H1 (cell line): ENCODE measurements around the gene CRBN. TPM values are rescaled to one million over a fixed set of nuclear protein-coding genes. Genes with fewer than 3 reads are reported as not detected.

ENCODE experiments used
- CTCF ChIA-PET: fragments of 300-600 bp; sonication (Branson Sonifier 250); formaldehyde crosslinking; loops from one replicate; lab custom pipeline; 2021; ENCODE audit not compliant: partially characterized antibody; lab: Charles Lee
- POLR2A ChIA-PET: fragments of 300-600 bp; sonication (Branson Sonifier 250); formaldehyde crosslinking; loops from one replicate; lab custom pipeline; 2021; ENCODE audit warnings: inconsistent platforms; ENCODE audit not compliant: partially characterized antibody; lab: Charles Lee
- DNase-seq, 2 experiments: peaks; one replicate each; pipeline versions ENCODE4 v3.0.0 to v3.0.0-alpha.2; 2010 to 2022; ENCODE audit warnings: low spot score in 2 of 2, low read depth in 1 of 2, mixed read lengths in 1 of 2
- FAIRE-seq: peaks from 2 replicates; lab custom pipeline; 2011; peaks lifted over from hg19 to GRCh38; lab: Jason Lieb, UNC
- H2AFZ ChIP-seq: 2 replicates; pipeline ENCODE4 v1.8.1; 2012; ENCODE audit warnings: low read length, inconsistent platforms
- H2AK5ac ChIP-seq: 2 replicates; pipeline ENCODE4 v1.6.1; 2013; ENCODE audit warnings: low read depth, low read length
- H2BK120ac ChIP-seq: replicated peaks from 2 replicates; pipeline ENCODE3; 2013; ENCODE audit warnings: low read depth, low read length, inconsistent platforms
- H2BK12ac ChIP-seq: 2 replicates; pipeline ENCODE4 v1.6.1; 2013; ENCODE audit warnings: low read depth, low read length
- H2BK15ac ChIP-seq: 2 replicates; pipeline ENCODE4 v1.6.1; 2013; ENCODE audit warnings: low read length
- H2BK20ac ChIP-seq: 2 replicates; pipeline ENCODE4 v1.6.1; 2013; ENCODE audit warnings: low read length
- H2BK5ac ChIP-seq: 2 replicates; pipeline ENCODE4 v1.6.1; 2013; ENCODE audit warnings: low read depth, low read length
- H3K14ac ChIP-seq: 2 replicates; pipeline ENCODE4 v1.6.1; 2013; ENCODE audit warnings: inconsistent platforms; ENCODE audit not compliant: insufficient read length
- H3K18ac ChIP-seq: 2 replicates; pipeline ENCODE4 v1.6.1; 2013; ENCODE audit warnings: low read length; ENCODE audit errors: extremely low read depth
- H3K23ac ChIP-seq: 2 replicates; pipeline ENCODE4 v1.6.1; 2013; ENCODE audit warnings: inconsistent platforms; ENCODE audit not compliant: insufficient read length
- H3K23me2 ChIP-seq: 2 replicates; pipeline ENCODE4 v1.6.1; 2013; ENCODE audit warnings: low read depth, low read length
- H3K27ac ChIP-seq: 2 replicates; pipeline ENCODE4 v1.6.1; 2011; ENCODE audit warnings: low read depth, low read length, inconsistent platforms
- H3K27me3 ChIP-seq, 4 experiments: replicated peaks in 1 of 4; 1 replicate in 1 of 4; 2 replicates in 3 of 4; pipeline versions ENCODE4 v1.6.1 to v1.8.1; 2011 to 2013; ENCODE audit warnings: low read length in 3 of 4, mild to moderate bottlenecking in 3 of 4, inconsistent platforms in 2 of 4, mixed read lengths in 2 of 4, moderate library complexity in 1 of 4; ENCODE audit not compliant: control insufficient read depth in 3 of 4, insufficient read depth in 3 of 4; ENCODE audit errors: extremely low read depth in 1 of 4
- H3K36me3 ChIP-seq, 4 experiments: 2 replicates each; pipeline versions ENCODE4 v1.6.1 to v1.8.1; 2011 to 2013; ENCODE audit warnings: mild to moderate bottlenecking in 4 of 4, low read length in 3 of 4, moderate library complexity in 2 of 4, control low read depth in 1 of 4, inconsistent platforms in 1 of 4; ENCODE audit not compliant: insufficient read depth in 4 of 4, control insufficient read depth in 2 of 4
- H3K4ac ChIP-seq: replicated peaks from 2 replicates; pipeline ENCODE3; 2013; ENCODE audit warnings: low read length, low read depth, mixed read lengths, inconsistent platforms; ENCODE audit not compliant: insufficient read length
- H3K4me1 ChIP-seq, 4 experiments: replicated peaks in 1 of 4; 1 replicate in 1 of 4; 2 replicates in 3 of 4; pipeline versions ENCODE4 v1.6.1 to v1.8.1; 2011 to 2013; ENCODE audit warnings: low read length in 3 of 4, inconsistent platforms in 2 of 4, mixed read lengths in 1 of 4; ENCODE audit not compliant: insufficient read depth in 4 of 4, control insufficient read depth in 3 of 4
- H3K4me2 ChIP-seq, 2 experiments: 2 replicates each; pipeline versions ENCODE4 v1.6.1 to v1.8.1; 2011 to 2013; ENCODE audit warnings: low read depth in 2 of 2, low read length in 2 of 2, control low read depth in 1 of 2, inconsistent platforms in 1 of 2, mild to moderate bottlenecking in 1 of 2; ENCODE audit not compliant: insufficient read depth in 1 of 2
- H3K4me3 ChIP-seq, 4 experiments: fragments of 200-600, 300-600 bp in 1 of 4; sonication (generic), shearing (Covaris generic), sonication (Bioruptor Twin) in 1 of 4; 2 replicates each; pipeline versions ENCODE4 v1.5.1 to v1.8.1; 2011 to 2016; ENCODE audit warnings: low read length in 4 of 4, low read depth in 3 of 4, control low read depth in 2 of 4, inconsistent platforms in 2 of 4, mild to moderate bottlenecking in 2 of 4, mixed read lengths in 1 of 4, moderate library complexity in 1 of 4; ENCODE audit not compliant: insufficient read depth in 2 of 4; ENCODE audit errors: extremely low read depth in 1 of 4
- H3K56ac ChIP-seq: replicated peaks from 2 replicates; pipeline ENCODE3; 2013; ENCODE audit warnings: low read depth, mild to moderate bottlenecking, mixed read lengths, low read length, inconsistent platforms; ENCODE audit not compliant: insufficient read length
- H3K79me1 ChIP-seq: 2 replicates; pipeline ENCODE4 v1.6.1; 2013; ENCODE audit warnings: low read depth, low read length, control low read depth
- H3K79me2 ChIP-seq, 2 experiments: 2 replicates each; pipeline versions ENCODE4 v1.6.1 to v1.8.1; 2012 to 2013; ENCODE audit warnings: low read length in 2 of 2, mild to moderate bottlenecking in 2 of 2, inconsistent platforms in 1 of 2; ENCODE audit not compliant: insufficient read depth in 2 of 2, control insufficient read depth in 1 of 2
- H3K9ac ChIP-seq, 4 experiments: replicated peaks in 1 of 4; 1 replicate in 1 of 4; 2 replicates in 3 of 4; pipeline versions ENCODE4 v1.6.1 to v1.8.1; 2011 to 2013; ENCODE audit warnings: low read depth in 3 of 4, low read length in 3 of 4, control low read depth in 2 of 4, mild to moderate bottlenecking in 2 of 4, moderate library complexity in 2 of 4, inconsistent platforms in 1 of 4; ENCODE audit errors: extremely low read depth in 1 of 4
- H3K9me3 ChIP-seq, 2 experiments: 2 replicates each; pipeline versions ENCODE4 v1.6.1 to v1.8.1; 2012 to 2013; ENCODE audit warnings: mild to moderate bottlenecking in 2 of 2, moderate library complexity in 2 of 2, control low read depth in 1 of 2, inconsistent platforms in 1 of 2, low read depth in 1 of 2, low read length in 1 of 2, mixed read lengths in 1 of 2; ENCODE audit not compliant: insufficient read depth in 2 of 2
- H4K20me1 ChIP-seq, 2 experiments: replicated peaks in 1 of 2; 2 replicates each; pipeline versions ENCODE3 to v1.8.1; 2011 to 2013; ENCODE audit warnings: inconsistent platforms in 2 of 2, low read length in 2 of 2, mild to moderate bottlenecking in 1 of 2; ENCODE audit not compliant: insufficient read depth in 2 of 2, control insufficient read depth in 1 of 2
- H4K5ac ChIP-seq: 2 replicates; pipeline ENCODE4 v1.6.1; 2013; ENCODE audit warnings: low read length, low read depth, mixed read lengths, inconsistent platforms; ENCODE audit not compliant: insufficient read length
- H4K8ac ChIP-seq: 2 replicates; pipeline ENCODE4 v1.8.0; 2013; ENCODE audit warnings: mild to moderate bottlenecking, moderate library complexity, low read length, inconsistent platforms; ENCODE audit not compliant: insufficient read depth; ENCODE audit errors: extremely low read depth
- H4K91ac ChIP-seq: replicated peaks from 2 replicates; pipeline ENCODE3; 2013; ENCODE audit warnings: low read length, mixed read lengths, inconsistent platforms; ENCODE audit not compliant: insufficient read length
- CHD1 ChIP-seq: IDR thresholded peaks from 2 replicates; pipeline ENCODE4 v1.6.1; 2012; ENCODE audit warnings: low read depth, low read length, improper control_type of control experiment
- CHD2 ChIP-seq: IDR thresholded peaks from 2 replicates; pipeline ENCODE4 v1.6.1; 2012; ENCODE audit warnings: low read length, improper control_type of control experiment
- CREB1 ChIP-seq: IDR thresholded peaks from 2 replicates; pipeline ENCODE4 v1.6.1; 2012; ENCODE audit warnings: inconsistent platforms
- CTBP2 ChIP-seq: IDR thresholded peaks from 2 replicates; pipeline ENCODE4 v1.7.0; 2011; ENCODE audit warnings: borderline replicate concordance, mild to moderate bottlenecking, moderate library complexity, mixed read lengths, low read length; ENCODE audit not compliant: insufficient read depth, insufficient read length
- GABPA ChIP-seq: IDR thresholded peaks from 2 replicates; pipeline ENCODE4 v1.6.1; 2011; ENCODE audit warnings: mild to moderate bottlenecking, low read length, moderate library complexity, borderline replicate concordance; ENCODE audit not compliant: insufficient read depth
- SIN3A ChIP-seq, 2 experiments: IDR thresholded peaks in 1 of 2; conservative IDR thresholded peaks in 1 of 2; 2 replicates each; pipeline ENCODE4 v1.6.1; 2011 to 2012; ENCODE audit warnings: low read length in 2 of 2, improper control_type of control experiment in 1 of 2, low read depth in 1 of 2, mild to moderate bottlenecking in 1 of 2
- SIRT6 ChIP-seq: IDR thresholded peaks from one replicate; pipeline ENCODE4 v1.7.1; 2012; ENCODE audit warnings: low read length, inconsistent platforms
- WGBS, 2 experiments: shearing (Covaris generic) in 1 of 2; methylation state at CpG; one replicate each; pipeline versions ENCODE4 v1.1.6 to v1.1.7; 2013 to 2015; ENCODE audit warnings: low lambda C conversion rate in 2 of 2, mixed read lengths in 2 of 2, inconsistent platforms in 1 of 2, low coverage in 1 of 2, missing lambda C conversion rate in 1 of 2; ENCODE audit not compliant: insufficient replicate concordance in 2 of 2, insufficient coverage in 1 of 2, insufficient read length in 1 of 2; ENCODE audit errors: extremely low coverage in 1 of 2, missing lambda C conversion rate in 1 of 2; 5-methylcytosine and 5-hydroxymethylcytosine counted together
- polyA plus RNA-seq, 7 experiments: library from polyadenylated mRNA; depleted of rRNA in 3 of 7; stranded (reverse) in 5 of 7; unstranded in 2 of 7; fragments of >200 nt in 5 of 7; fragments of 200-250 nt in 2 of 7; gene quantifications; 1 replicate in 5 of 7; 2 replicates in 1 of 7; 4 replicates in 1 of 7; pipeline versions ENCODE4 v1.2.1 to v1.2.3, GENCODE V29; 2011 to 2013; ENCODE audit warnings: missing spikeins in 2 of 7, mixed read lengths in 2 of 7
- total RNA-seq: library from RNA; stranded (reverse); fragmentation: NEBNext Ultra II Directional; extraction: Animal tissue kit (Norgen Biotek cat#: 25700); gene quantifications from 2 replicates; pipeline ENCODE4 v1.2.1, GENCODE V29; 2021
- TF ChIP-seq, protein P1 (sequence below), 3 experiments: IDR thresholded peaks; 1 replicate in 2 of 3; 2 replicates in 1 of 3; pipeline versions ENCODE4 v1.5.1 to v1.6.1; 2011; ENCODE audit warnings: low read length in 3 of 3, mild to moderate bottlenecking in 3 of 3, inconsistent platforms in 2 of 3, low read depth in 1 of 3, moderate library complexity in 1 of 3; ENCODE audit not compliant: insufficient read depth in 1 of 3; ENCODE audit errors: control extremely low read depth in 1 of 3
- TF ChIP-seq, protein P2 (sequence below): IDR thresholded peaks from 2 replicates; pipeline ENCODE4 v1.6.1; 2011; ENCODE audit warnings: low read length, improper control_type of control experiment

Gene CRBN
- total and polyA plus RNA-seq, 2 of the 8 experiments (the other 6 are each of a cell fraction or from before 2014, with no cell fraction given) = 13.4 to 30.3 TPM

DNA sequence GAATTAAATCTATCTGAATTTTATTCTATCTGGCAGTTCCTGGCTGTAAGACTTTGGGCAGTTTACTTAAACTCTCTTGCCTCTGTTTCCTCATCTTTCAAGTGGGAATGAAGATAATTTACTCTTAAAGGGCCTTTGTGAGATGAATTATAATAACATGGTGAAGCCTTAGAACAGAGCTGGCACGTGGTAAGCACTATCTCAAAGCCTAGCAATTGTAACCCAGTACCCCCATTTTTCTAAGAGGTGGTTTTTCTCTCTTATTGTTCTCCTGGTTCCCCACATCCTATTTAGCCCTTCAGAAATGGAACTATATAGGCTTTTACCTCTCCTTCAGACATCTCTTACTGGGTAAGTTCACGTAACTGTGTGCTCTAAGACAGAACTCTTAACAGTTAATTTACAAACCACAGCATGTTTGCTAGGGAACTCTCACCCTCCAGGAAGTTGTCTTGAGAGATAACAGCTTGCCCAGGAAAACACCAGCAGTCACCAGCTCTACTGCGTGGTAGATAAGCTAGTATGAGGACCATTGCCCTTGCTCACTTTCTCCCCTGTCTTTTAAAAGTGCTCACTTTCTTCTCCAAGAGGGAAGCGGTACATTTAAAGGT, 12.3 kb upstream of the CRBN start:
- H3K9me3 ChIP-seq = no peaks in the 10 kb centered on the region
- no peak overlapping the region for H2BK120ac ChIP-seq
- CTCF ChIA-PET = interaction anchor here (1.1 to 2.3 kb wide), 2 partner anchors 9 to 18 kb away, joined by 3 to 11 read pairs; no protein-coding TSS in a partner anchor
- no peak overlapping the region for H4K8ac ChIP-seq
- H3K79me2 ChIP-seq = no peaks in the 10 kb centered on the region
- POLR2A ChIA-PET = no interaction called here
- no peak overlapping the region for H3K4me3 ChIP-seq
- no peak overlapping the region for H3K18ac ChIP-seq
- H3K56ac ChIP-seq = no peak overlapping the region
- no peaks in the 10 kb centered on the region for H4K20me1 ChIP-seq
- no peak overlapping the region for H2BK15ac ChIP-seq
- 0 out of 7 replicates have a peak, but pooled peaks cover 0 to 3% (median 0%) of the 10 kb centered on the region in 4 experiments for H3K27me3 ChIP-seq
- H3K79me1 ChIP-seq = no peaks in the 10 kb centered on the region
- no peak overlapping the region for H3K27ac ChIP-seq
- no peak overlapping the region for H3K9ac ChIP-seq
- H3K23ac ChIP-seq = no peak overlapping the region
- DNase-seq = no peak
- H2AFZ ChIP-seq = no peak overlapping the region
- no peaks in the 10 kb centered on the region for H3K23me2 ChIP-seq
- no peaks in the 10 kb centered on the region for H3K36me3 ChIP-seq
- no peak overlapping the region for H2BK20ac ChIP-seq
- no peak overlapping the region for H3K4ac ChIP-seq
- no peak overlapping the region for H2BK5ac ChIP-seq
- H2BK12ac ChIP-seq = no peak overlapping the region
- WGBS, 2 experiments = 84% methylated on average over 4 of the region's 4 CpGs; no CpG with 5 or more reads in 1 of the 2 experiments
- no peak overlapping the region for H3K14ac ChIP-seq
- H3K4me1 ChIP-seq = no peaks in the 10 kb centered on the region
- no peak for FAIRE-seq
- H2AK5ac ChIP-seq = no peak overlapping the region
- H4K91ac ChIP-seq = no peak overlapping the region
- H4K5ac ChIP-seq = no peak overlapping the region
- H3K4me2 ChIP-seq = no peak overlapping the region
- TF ChIP-seq GABPA = no peak
- no peak for TF ChIP-seq CTBP2
- TF ChIP-seq, protein P1, sequence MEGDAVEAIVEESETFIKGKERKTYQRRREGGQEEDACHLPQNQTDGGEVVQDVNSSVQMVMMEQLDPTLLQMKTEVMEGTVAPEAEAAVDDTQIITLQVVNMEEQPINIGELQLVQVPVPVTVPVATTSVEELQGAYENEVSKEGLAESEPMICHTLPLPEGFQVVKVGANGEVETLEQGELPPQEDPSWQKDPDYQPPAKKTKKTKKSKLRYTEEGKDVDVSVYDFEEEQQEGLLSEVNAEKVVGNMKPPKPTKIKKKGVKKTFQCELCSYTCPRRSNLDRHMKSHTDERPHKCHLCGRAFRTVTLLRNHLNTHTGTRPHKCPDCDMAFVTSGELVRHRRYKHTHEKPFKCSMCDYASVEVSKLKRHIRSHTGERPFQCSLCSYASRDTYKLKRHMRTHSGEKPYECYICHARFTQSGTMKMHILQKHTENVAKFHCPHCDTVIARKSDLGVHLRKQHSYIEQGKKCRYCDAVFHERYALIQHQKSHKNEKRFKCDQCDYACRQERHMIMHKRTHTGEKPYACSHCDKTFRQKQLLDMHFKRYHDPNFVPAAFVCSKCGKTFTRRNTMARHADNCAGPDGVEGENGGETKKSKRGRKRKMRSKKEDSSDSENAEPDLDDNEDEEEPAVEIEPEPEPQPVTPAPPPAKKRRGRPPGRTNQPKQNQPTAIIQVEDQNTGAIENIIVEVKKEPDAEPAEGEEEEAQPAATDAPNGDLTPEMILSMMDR (IDR thresholded peaks at IDR 0.05; ENCODE audit: control extremely low read depth in 1 of 3, insufficient read depth in 1 of 3, low read depth in 1 of 3, low read length in 3 of 3) = no peak
- TF ChIP-seq CHD1 = no peak
- TF ChIP-seq, protein P2, sequence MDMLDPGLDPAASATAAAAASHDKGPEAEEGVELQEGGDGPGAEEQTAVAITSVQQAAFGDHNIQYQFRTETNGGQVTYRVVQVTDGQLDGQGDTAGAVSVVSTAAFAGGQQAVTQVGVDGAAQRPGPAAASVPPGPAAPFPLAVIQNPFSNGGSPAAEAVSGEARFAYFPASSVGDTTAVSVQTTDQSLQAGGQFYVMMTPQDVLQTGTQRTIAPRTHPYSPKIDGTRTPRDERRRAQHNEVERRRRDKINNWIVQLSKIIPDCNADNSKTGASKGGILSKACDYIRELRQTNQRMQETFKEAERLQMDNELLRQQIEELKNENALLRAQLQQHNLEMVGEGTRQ = no peak
- no peak for TF ChIP-seq SIRT6
- no peak for TF ChIP-seq SIN3A (conservative IDR thresholded peaks at IDR 0.05 in 1 of 2, IDR thresholded peaks at IDR 0.05 in 1 of 2; ENCODE audit: low read depth in 1 of 2, low read length in 2 of 2)
- no peak for TF ChIP-seq CREB1
- no peak for TF ChIP-seq CHD2
